ENCODE measurements around the gene PRKCZ.

The PRKCZ gene

GRCh38 chr1:2215909-2216766 is 165.9 kb downstream of the PRKCZ start:
- in situ Hi-C loops (cut with HindIII; ENCODE audit: low sequenced_read_pairs): no loop called here
- TF ChIP-seq CTCF (IDR thresholded peaks at IDR 0.05; ENCODE audit: low read depth, low read length): no peak
- DNase-seq (ENCODE audit: low read depth, low spot score): no peak
- H3K4me3 ChIP-seq (ENCODE audit: low read depth, low read length): no peak overlapping the region

- in situ Hi-C loops (cut with HindIII; ENCODE audit: low sequenced_read_pairs): no loop called here
- no peak overlapping the region for H3K4me3 ChIP-seq (ENCODE audit: low read depth, low read length)
- no peak for TF ChIP-seq CTCF (IDR thresholded peaks at IDR 0.05; ENCODE audit: low read depth, low read length)
- no peak for DNase-seq (ENCODE audit: low read depth, low spot score)
These were observed 166.5 kb downstream of the PRKCZ start for GRCh38 chr1:2216767-2217058.

- no peak for TF ChIP-seq CTCF (IDR thresholded peaks at IDR 0.05; ENCODE audit: low read depth, low read length)
- no peak for DNase-seq (ENCODE audit: low read depth, low spot score)
- in situ Hi-C loops (cut with HindIII; ENCODE audit: low sequenced_read_pairs): no loop called here
- H3K4me3 ChIP-seq (ENCODE audit: low read depth, low read length): no peak overlapping the region
These were observed 171.1 kb downstream of the PRKCZ start for GRCh38 chr1:2221271-2221670.

GRCh38 chr1:2224170-2224584 is 174.0 kb downstream of the PRKCZ start:
- TF ChIP-seq CTCF (IDR thresholded peaks at IDR 0.05; ENCODE audit: low read depth, low read length): no peak
- no peak for DNase-seq (ENCODE audit: low read depth, low spot score)
- H3K4me3 ChIP-seq (ENCODE audit: low read depth, low read length): no peak overlapping the region
- in situ Hi-C loops (cut with HindIII; ENCODE audit: low sequenced_read_pairs): no loop called here

GRCh38 chr1:2224631-2225428 is 174.6 kb downstream of the PRKCZ start:
- TF ChIP-seq CTCF (IDR thresholded peaks at IDR 0.05; ENCODE audit: low read depth, low read length): no peak
- in situ Hi-C loops (cut with HindIII; ENCODE audit: low sequenced_read_pairs): no loop called here
- H3K4me3 ChIP-seq (ENCODE audit: low read depth, low read length): no peak overlapping the region
- no peak for DNase-seq (ENCODE audit: low read depth, low spot score)

GRCh38 chr1:2226525-2227345 is 176.5 kb downstream of the PRKCZ start:
- in situ Hi-C loops (cut with HindIII; ENCODE audit: low sequenced_read_pairs): no loop called here
- peak overlapping the region; percentile 52 for H3K4me3 ChIP-seq (ENCODE audit: low read depth, low read length)
- no peak for TF ChIP-seq CTCF (IDR thresholded peaks at IDR 0.05; ENCODE audit: low read depth, low read length)
- no peak for DNase-seq (ENCODE audit: low read depth, low spot score)

Measured in astrocyte of the spinal cord (primary cell).